ENCODE measurements around the gene PKHD1.

PKHD1 gene

GRCh38 chr6:51805517-51805916 is 281.9 kb downstream of the PKHD1 start:
- TF ChIP-seq CTCF (IDR thresholded peaks at IDR 0.05; ENCODE audit: low read depth, low read length) = no peak
- no peak for DNase-seq (ENCODE audit: extremely low read depth, low read depth)

GRCh38 chr6:51800603-51801002 is 286.8 kb downstream of the PKHD1 start:
- no peak for DNase-seq (ENCODE audit: extremely low read depth, low read depth)
- TF ChIP-seq CTCF (IDR thresholded peaks at IDR 0.05; ENCODE audit: low read depth, low read length) = no peak

DNA sequence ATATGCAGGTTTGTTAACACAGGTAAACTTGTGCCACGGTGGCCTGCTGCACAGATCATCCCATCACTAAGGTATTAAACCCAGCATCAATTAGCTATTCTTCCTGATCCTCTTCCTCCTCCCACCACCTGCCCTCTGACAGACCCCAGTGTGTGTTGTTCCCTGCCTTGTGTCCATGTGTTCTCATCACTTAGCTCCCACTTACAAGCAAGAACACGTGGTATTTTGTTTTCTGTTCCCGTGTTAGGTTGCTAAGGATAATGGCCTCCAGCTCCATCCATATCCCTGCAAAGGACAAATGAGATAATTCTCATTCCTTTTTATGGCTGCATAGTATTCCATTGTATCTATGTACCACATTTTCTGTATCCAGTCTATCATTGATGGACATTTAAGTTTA is 294.0 kb downstream of the PKHD1 start:
- TF ChIP-seq CTCF (IDR thresholded peaks at IDR 0.05; ENCODE audit: low read depth, low read length) = no peak

DNA sequence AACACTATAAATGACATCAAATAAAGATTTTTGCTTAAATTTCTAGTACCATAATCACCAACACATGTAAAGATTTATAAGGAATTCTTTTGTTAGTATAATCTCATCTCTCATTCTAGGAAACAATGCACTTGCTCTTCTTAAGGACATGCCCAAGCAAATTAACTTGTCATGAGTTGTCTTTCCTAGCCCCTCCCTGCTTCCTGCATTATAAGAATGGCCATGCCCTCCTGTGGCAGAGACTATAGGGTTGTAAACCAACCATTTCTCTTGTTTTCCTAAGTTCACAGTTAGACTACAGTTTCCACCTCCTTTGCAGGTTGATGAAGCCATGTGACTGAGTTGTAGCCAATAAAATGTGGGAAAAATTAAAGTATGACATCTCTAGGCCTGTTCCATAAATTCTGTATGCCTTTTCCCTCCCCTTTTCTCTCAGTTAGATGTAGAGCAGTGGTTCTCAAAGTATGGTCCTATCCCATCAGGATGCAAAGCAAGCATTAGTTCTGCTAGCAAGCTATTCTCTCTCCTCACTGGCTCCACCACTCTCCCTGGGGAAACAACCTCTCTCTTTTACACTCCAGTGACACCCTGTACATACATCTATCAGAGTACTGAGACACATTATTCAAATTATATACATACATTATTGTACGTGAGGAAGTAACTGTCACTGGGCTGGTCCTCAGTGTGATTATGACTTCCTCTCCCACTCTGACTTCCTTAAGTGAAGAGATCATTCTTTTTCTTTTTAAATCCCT is 295.0 kb downstream of the PKHD1 start:
- DNase-seq (ENCODE audit: extremely low read depth, low read depth) = no peak
- no peak for TF ChIP-seq CTCF (IDR thresholded peaks at IDR 0.05; ENCODE audit: low read depth, low read length)

More for the DNA sequence above, 294.0 kb downstream of the PKHD1 start:
- DNase-seq (ENCODE audit: extremely low read depth, low read depth) = no peak

DNA sequence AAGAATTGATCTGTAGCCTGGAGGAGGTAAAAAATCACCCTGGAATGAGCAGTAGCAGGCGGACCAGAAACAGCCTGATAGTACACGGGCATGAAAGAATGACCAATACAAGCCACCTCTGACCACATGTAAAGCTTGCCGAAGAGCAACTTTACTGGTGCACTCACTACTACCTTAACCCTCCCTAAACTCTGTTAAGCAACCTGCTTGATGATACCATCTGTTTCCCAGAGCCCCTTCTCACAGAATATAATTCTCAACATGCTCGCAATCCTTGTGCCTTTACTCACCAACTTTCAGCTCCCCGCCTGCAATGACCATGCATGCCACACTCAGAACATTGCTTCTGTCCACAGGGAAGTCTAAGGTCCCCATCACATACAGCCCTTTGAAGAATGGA is 296.5 kb downstream of the PKHD1 start:
- no peak for TF ChIP-seq CTCF (IDR thresholded peaks at IDR 0.05; ENCODE audit: low read depth, low read length)
- no peak for DNase-seq (ENCODE audit: extremely low read depth, low read depth)

DNA sequence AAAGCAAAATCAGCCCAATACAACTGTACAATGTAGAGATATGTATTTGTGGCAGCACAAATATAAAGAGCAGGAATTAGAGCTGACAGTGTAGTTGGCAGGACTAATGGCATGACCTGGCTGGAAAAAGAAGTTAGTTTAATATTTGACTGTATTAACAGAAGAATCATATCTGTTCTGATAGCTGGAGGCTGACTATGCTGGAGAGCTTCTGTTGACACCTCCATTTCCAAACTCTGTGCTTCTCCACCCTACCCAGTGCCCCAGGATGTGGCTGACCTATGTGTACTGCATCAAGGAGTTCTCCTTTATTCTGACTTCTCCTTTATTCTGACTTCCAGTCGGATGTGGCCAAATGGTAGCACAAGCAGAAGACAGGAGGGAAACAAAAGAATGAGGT is 299.3 kb downstream of the PKHD1 start:
- TF ChIP-seq CTCF (IDR thresholded peaks at IDR 0.05; ENCODE audit: low read depth, low read length) = no peak
- no peak for DNase-seq (ENCODE audit: extremely low read depth, low read depth)

DNA sequence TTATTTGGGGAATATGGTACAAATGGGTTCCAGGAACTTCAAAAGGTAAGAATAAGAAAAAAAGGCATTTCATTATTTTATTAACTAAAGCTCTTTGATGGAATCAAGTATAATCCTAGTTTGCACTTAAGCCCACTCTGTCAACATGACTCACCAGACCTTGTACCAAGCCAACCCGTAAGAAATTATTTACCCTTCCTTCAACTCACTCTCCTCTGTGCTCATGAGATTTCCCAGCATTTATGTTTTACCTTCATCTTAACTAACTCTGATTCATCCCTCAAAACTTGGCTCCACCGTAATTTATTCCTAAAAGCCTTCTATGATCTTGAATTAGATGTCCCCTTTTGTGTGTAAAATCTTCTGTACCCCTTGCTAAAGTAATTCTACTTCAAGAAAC is 308.7 kb downstream of the PKHD1 start:
- no peak for TF ChIP-seq CTCF (IDR thresholded peaks at IDR 0.05; ENCODE audit: low read depth, low read length)
- no peak for DNase-seq (ENCODE audit: extremely low read depth, low read depth)

Data from AG09319 (cell line).